HUES6 (cell line): ENCODE measurements around the gene AMH.

Source experiments
- H3K27ac ChIP-seq: 2 replicates; pipeline ENCODE4 v1.7.0; 2013; ENCODE audit warnings: low read depth, mild to moderate bottlenecking, low read length, inconsistent platforms
- H3K27me3 ChIP-seq: 2 replicates; pipeline ENCODE4 v1.6.1; 2013; ENCODE audit warnings: low read length; ENCODE audit not compliant: control insufficient read depth, insufficient read depth
- H3K36me3 ChIP-seq: 2 replicates; pipeline ENCODE4 v1.6.1; 2013; ENCODE audit warnings: low read length; ENCODE audit not compliant: control insufficient read depth, insufficient read depth
- H3K4me1 ChIP-seq: 2 replicates; pipeline ENCODE4 v1.6.1; 2013; ENCODE audit warnings: low read length; ENCODE audit not compliant: control insufficient read depth, insufficient read depth
- H3K4me3 ChIP-seq: 2 replicates; pipeline ENCODE4 v1.5.1; 2013; ENCODE audit warnings: low read depth, low read length
- H3K9ac ChIP-seq: one replicate; pipeline ENCODE4 v1.6.1; 2013; ENCODE audit warnings: mild to moderate bottlenecking, low read length
- H3K9me3 ChIP-seq: 2 replicates; pipeline ENCODE4 v1.6.1; 2013; ENCODE audit warnings: low read depth, low read length; ENCODE audit not compliant: control insufficient read depth, insufficient read depth

Gene AMH

DNA sequence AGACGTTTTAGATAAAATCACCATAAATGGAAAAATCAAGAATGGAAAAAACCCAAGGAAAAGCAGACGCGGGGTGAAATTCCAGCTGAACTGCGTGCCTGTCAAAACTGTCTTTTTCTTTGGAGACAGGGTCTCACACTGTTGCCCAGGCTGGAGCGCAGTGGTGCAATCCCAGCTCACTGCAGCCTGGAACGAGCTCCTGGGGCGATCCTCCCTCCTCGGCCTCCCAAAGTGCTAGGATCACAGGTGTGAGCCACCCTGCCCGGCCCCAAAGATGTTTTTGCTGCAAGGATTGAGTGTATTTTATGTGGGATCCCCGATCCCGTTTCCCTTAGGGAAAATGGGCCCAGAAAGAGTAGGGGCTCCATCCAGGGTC, 33.7 kb downstream of the AMH start:
- H3K4me1 ChIP-seq = no peaks in the 10 kb centered on the region
- H3K27ac ChIP-seq = no peak overlapping the region
- no peak overlapping the region for H3K9ac ChIP-seq
- no peaks in the 10 kb centered on the region for H3K9me3 ChIP-seq
- H3K36me3 ChIP-seq = no peaks in the 10 kb centered on the region
- peak overlapping the region; percentile 63; the same call in 1 of the 2 replicates for H3K4me3 ChIP-seq
- H3K27me3 ChIP-seq = peaks cover 41% of the 10 kb centered on the region

- no peaks in the 10 kb centered on the region for H3K4me1 ChIP-seq
- no peaks in the 10 kb centered on the region for H3K9me3 ChIP-seq
- H3K27ac ChIP-seq = no peak overlapping the region
- no peak overlapping the region for H3K4me3 ChIP-seq
- H3K9ac ChIP-seq = no peak overlapping the region
- H3K27me3 ChIP-seq = peaks cover 52% of the 10 kb centered on the region
- H3K36me3 ChIP-seq = no peaks in the 10 kb centered on the region
Observed at GRCh38 chr19:2283835-2284507, 34.8 kb downstream of the AMH start.

- Histone ChIP-seq H3K4me3 (no peak overlapping the region), H3K9ac (no peak overlapping the region), H3K9me3 (no peaks in the 10 kb centered on the region), H3K4me1 (peaks cover 12% of the 10 kb centered on the region), H3K27me3 (peaks cover 78% of the 10 kb centered on the region), H3K36me3 (no peaks in the 10 kb centered on the region), H3K27ac (no peak overlapping the region)
Observed at GRCh38 chr19:2286402-2287140, 37.4 kb downstream of the AMH start.

DNA sequence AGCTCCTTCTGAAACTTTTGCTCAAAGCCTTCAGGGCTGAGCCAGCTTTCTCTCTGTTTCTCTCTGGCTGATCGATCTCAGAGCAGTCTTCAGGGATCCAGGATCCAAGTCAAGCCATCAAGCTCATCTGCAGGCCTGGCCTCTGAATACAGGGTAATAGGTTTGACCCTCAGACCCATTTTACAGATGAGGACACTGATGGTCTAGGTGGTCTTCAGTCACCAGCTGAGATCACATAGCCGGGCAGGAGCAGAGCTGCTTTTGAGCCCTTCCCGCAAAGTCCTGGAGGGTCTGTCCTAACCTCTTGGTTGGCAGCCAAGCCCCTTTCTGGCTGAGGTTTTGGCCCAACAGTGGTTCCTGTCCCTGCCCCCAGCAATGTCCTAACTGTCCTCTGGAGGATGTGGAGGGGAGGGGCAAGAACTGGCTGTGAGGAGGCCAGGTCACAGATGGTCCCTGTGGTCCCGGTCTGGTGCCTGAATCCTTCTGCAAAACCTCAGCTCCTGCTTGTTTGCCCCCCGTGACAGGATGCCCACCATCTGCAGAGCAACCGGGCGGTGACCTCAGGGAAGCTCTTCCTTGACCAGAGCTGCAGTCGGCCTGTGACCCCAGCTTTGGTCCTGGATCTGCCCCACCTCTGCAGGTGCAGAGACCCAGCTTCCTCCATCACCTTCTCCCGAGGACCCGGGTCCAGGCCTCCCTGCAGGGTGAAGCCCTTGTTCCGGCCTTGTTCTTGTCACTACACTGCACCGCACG, 38.6 kb downstream of the AMH start:
- Histone ChIP-seq H3K27ac (no peak overlapping the region), H3K27me3 (peaks cover 79% of the 10 kb centered on the region), H3K9ac (no peak overlapping the region), H3K36me3 (no peaks in the 10 kb centered on the region), H3K9me3 (no peaks in the 10 kb centered on the region), H3K4me1 (peaks cover 12% of the 10 kb centered on the region), H3K4me3 (no peak overlapping the region)

DNA sequence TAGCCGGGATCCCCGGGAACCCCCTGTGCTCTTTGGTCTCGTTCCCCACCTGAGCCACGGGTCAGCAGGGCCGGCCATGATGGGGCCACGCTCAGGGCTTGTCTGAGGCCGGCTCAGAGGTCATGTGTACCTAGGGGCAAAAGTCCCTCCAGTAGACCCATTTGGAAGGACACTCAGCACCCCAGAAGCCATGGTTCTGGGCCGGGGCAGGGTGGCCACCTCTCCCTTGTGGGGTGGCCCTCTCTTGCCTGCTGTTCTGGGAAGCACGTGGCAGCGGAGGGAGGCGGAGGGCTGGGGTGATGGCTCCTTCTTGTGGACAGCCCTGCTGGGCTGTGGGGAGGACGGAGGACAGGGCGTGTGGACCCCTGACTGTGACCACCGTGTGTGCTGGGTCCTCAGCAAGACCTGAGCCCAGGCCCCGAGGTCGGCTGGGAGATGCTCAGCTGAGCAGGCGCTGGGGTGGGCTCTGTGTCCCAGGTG, 39.3 kb downstream of the AMH start:
- no peak overlapping the region for H3K9ac ChIP-seq
- peaks cover 12% of the 10 kb centered on the region for H3K4me1 ChIP-seq
- H3K4me3 ChIP-seq = no peak overlapping the region
- no peaks in the 10 kb centered on the region for H3K36me3 ChIP-seq
- no peaks in the 10 kb centered on the region for H3K9me3 ChIP-seq
- H3K27me3 ChIP-seq = peaks cover 79% of the 10 kb centered on the region
- no peak overlapping the region for H3K27ac ChIP-seq

- no peak overlapping the region for H3K27ac ChIP-seq
- H3K9ac ChIP-seq = no peak overlapping the region
- peaks cover 12% of the 10 kb centered on the region for H3K4me1 ChIP-seq
- H3K27me3 ChIP-seq = peaks cover 86% of the 10 kb centered on the region
- no peaks in the 10 kb centered on the region for H3K9me3 ChIP-seq
- H3K4me3 ChIP-seq = no peak overlapping the region
- H3K36me3 ChIP-seq = no peaks in the 10 kb centered on the region
Observed at GRCh38 chr19:2288818-2289713, 39.9 kb downstream of the AMH start.

- Histone ChIP-seq H3K4me3 (peak overlapping the region; percentile 52), H3K27ac (no peak overlapping the region), H3K9me3 (no peaks in the 10 kb centered on the region), H3K36me3 (no peaks in the 10 kb centered on the region), H3K27me3 (peaks cover 93% of the 10 kb centered on the region), H3K4me1 (peaks cover 12% of the 10 kb centered on the region), H3K9ac (no peak overlapping the region)
Observed at GRCh38 chr19:2289714-2290435, 40.8 kb downstream of the AMH start.

DNA sequence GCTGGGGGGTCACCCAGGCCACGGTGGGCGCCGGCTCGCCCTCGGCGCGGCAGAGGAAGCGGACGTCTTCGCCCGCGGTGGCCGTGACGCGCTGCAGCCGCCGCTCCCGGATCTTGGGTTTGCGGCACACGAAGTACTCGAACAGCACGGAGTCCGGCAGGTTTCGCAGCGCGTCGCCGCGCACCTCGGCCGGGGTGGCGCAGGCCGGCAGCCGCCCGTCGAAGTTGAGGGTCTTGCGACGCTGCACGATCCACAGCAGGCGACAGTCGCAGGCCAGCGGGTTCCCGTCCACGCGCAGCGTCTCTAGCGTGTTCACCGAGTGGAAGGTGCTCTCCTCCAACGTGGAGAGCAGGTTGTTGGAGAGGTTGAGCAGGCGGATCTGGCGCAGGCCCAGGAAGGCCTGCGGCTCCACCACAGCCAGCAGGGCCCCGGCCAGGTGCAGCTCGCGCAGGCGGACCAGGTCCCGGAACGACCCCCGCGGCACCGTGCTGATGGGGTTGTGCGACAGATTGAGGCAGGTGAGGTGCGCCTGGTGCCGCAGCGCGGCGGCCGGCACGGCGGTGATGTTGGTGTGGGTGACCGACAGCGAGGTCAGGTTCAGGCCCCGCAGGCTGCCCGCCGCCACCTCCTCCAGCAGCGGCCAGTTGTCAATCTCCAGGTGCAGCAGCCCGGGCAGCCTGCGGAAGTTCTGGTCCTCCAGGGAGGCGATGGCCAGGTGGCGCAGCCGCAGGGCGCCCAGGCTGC, 41.5 kb downstream of the AMH start:
- Histone ChIP-seq H3K4me1 (peaks cover 12% of the 10 kb centered on the region), H3K36me3 (no peaks in the 10 kb centered on the region), H3K4me3 (peak overlapping the region; percentile 52), H3K27ac (no peak overlapping the region), H3K9me3 (no peaks in the 10 kb centered on the region), H3K27me3 (peaks cover 98% of the 10 kb centered on the region), H3K9ac (no peak overlapping the region)

DNA sequence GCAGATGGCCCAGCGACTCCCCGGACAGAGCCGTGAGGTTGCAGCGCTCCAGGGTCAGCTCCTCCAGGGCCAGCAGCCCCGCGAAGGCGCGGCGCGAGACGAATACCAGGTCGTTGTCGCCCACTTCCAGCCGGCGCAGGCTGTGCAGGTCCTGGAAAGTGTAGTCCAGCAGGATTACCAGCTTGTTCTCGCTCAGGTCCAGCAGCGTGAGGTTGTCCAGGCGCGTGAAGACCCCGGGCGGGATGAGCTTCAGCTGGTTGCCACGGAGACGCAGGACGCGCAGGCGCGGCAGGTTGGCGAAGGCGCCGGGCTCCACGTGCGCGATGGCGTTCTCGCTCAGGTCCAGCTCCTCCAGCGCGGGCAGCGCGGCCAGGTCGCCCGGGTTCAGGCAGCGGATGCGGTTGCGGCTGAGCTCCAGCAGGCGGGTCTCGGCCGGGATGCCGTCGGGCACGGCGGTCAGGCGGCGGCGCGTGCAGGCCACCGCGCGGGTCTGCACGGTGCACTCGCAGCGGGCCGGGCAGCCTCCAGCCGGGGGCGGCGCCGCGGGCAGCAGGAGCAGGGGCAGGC, 42.1 kb downstream of the AMH start:
- Histone ChIP-seq H3K4me3 (peak overlapping the region; percentile 52), H3K27me3 (peaks cover 98% of the 10 kb centered on the region)

More for the DNA sequence above, 42.1 kb downstream of the AMH start:
- Histone ChIP-seq H3K4me1 (peaks cover 12% of the 10 kb centered on the region), H3K9me3 (no peaks in the 10 kb centered on the region), H3K27ac (no peak overlapping the region), H3K36me3 (no peaks in the 10 kb centered on the region), H3K9ac (no peak overlapping the region)
